Astrocyte (in vitro differentiated cells and primary cell): Measurements from ENCODE around the gene SPTBN5. TPM values are rescaled to one million over a fixed set of nuclear protein-coding genes. Genes with fewer than 3 reads are reported as not detected.

Source experiments
- DNase-seq: peaks from one replicate; pipeline ENCODE4 v3.0.0-alpha.2; 2010; ENCODE audit warnings: low read depth
- FAIRE-seq: peaks from 2 replicates; lab custom pipeline; 2011; peaks lifted over from hg19 to GRCh38; lab: Jason Lieb, UNC
- H2AFZ ChIP-seq: 2 replicates; pipeline ENCODE4 v1.6.0; 2012; ENCODE audit warnings: low read depth, low read length, inconsistent platforms
- H3K27ac ChIP-seq: 2 replicates; pipeline ENCODE4 v1.5.1; 2011; ENCODE audit warnings: low read depth, low read length, inconsistent platforms
- H3K27me3 ChIP-seq: 2 replicates; pipeline ENCODE4 v1.6.0; 2011; ENCODE audit warnings: low read length, inconsistent platforms; ENCODE audit not compliant: insufficient read depth
- H3K36me3 ChIP-seq: 2 replicates; pipeline ENCODE4 v1.5.1; 2011; ENCODE audit warnings: low read length, inconsistent platforms; ENCODE audit not compliant: insufficient read depth
- H3K4me1 ChIP-seq: 2 replicates; pipeline ENCODE4 v1.5.1; 2011; ENCODE audit warnings: low read length, inconsistent platforms; ENCODE audit not compliant: insufficient read depth
- H3K4me2 ChIP-seq: 2 replicates; pipeline ENCODE4 v1.6.0; 2012; ENCODE audit warnings: low read length, inconsistent platforms
- H3K4me3 ChIP-seq: 2 replicates; pipeline ENCODE4 v1.5.1; 2011; ENCODE audit warnings: low read depth, mild to moderate bottlenecking, low read length, inconsistent platforms; ENCODE audit not compliant: insufficient read depth
- H3K79me2 ChIP-seq: 2 replicates; pipeline ENCODE4 v1.6.0; 2012; ENCODE audit warnings: mild to moderate bottlenecking, low read length, inconsistent platforms; ENCODE audit not compliant: insufficient read depth
- H3K9ac ChIP-seq: 2 replicates; pipeline ENCODE4 v1.6.0; 2012; ENCODE audit warnings: mild to moderate bottlenecking, low read length, inconsistent platforms
- H3K9me3 ChIP-seq: 2 replicates; pipeline ENCODE4 v1.5.1; 2012; ENCODE audit warnings: low read depth, mild to moderate bottlenecking, low read length, inconsistent platforms; ENCODE audit not compliant: insufficient read depth
- H4K20me1 ChIP-seq: 2 replicates; pipeline ENCODE4 v1.6.0; 2012; ENCODE audit warnings: low read length, inconsistent platforms; ENCODE audit not compliant: insufficient read depth
- H3K27ac Mint-ChIP-seq: one replicate; pipeline ENCODE4 v1.8.0; 2021; ENCODE audit warnings: mild to moderate bottlenecking, mixed read lengths; ENCODE audit not compliant: unreplicated experiment
- H3K27me3 Mint-ChIP-seq: one replicate; pipeline ENCODE4 v1.8.0; 2021; ENCODE audit warnings: low read depth, mixed read lengths; ENCODE audit not compliant: unreplicated experiment
- H3K36me3 Mint-ChIP-seq: one replicate; pipeline ENCODE4 v1.8.0; 2021; ENCODE audit warnings: low read depth, mixed read lengths; ENCODE audit not compliant: unreplicated experiment
- H3K4me1 Mint-ChIP-seq: one replicate; pipeline ENCODE4 v1.8.0; 2021; ENCODE audit warnings: low read depth, mixed read lengths; ENCODE audit not compliant: unreplicated experiment
- H3K4me3 Mint-ChIP-seq: one replicate; pipeline ENCODE4 v1.8.0; 2021; ENCODE audit warnings: mild to moderate bottlenecking, moderate library complexity, mixed read lengths; ENCODE audit not compliant: unreplicated experiment
- H3K9me3 Mint-ChIP-seq: one replicate; pipeline ENCODE4 v1.8.0; 2021; ENCODE audit warnings: mild to moderate bottlenecking, mixed read lengths; ENCODE audit not compliant: unreplicated experiment
- CTCF ChIP-seq: IDR thresholded peaks from 2 replicates; pipeline ENCODE4 v1.5.1; 2011; ENCODE audit warnings: low read depth, mild to moderate bottlenecking, inconsistent platforms, low read length, moderate library complexity; ENCODE audit not compliant: insufficient read depth
- EZH2 ChIP-seq: IDR thresholded peaks from 2 replicates; pipeline ENCODE4 v1.6.1; 2012; ENCODE audit warnings: mild to moderate bottlenecking, low read length, inconsistent platforms; ENCODE audit not compliant: insufficient read depth
- total RNA-seq: library from RNA; stranded (reverse); gene quantifications from 2 replicates; pipeline ENCODE4 v1.2.1, GENCODE V29; 2021

Gene SPTBN5
- total RNA-seq, 1 donor from 2014 or later, result 5.3 TPM

- no peak overlapping the region for H2AFZ ChIP-seq
- peaks cover 43% of the 10 kb centered on the region for H3K4me1 Mint-ChIP-seq
- H3K9me3 ChIP-seq, result no peaks in the 10 kb centered on the region
- H3K27ac Mint-ChIP-seq, result no peak overlapping the region
- no peak overlapping the region for H3K4me3 Mint-ChIP-seq
- no peak for DNase-seq
- peaks cover 29% of the 10 kb centered on the region for H4K20me1 ChIP-seq
- H3K27me3 ChIP-seq, result no peaks in the 10 kb centered on the region
- peaks cover 7% of the 10 kb centered on the region for H3K36me3 ChIP-seq
- H3K27me3 Mint-ChIP-seq, result no peaks in the 10 kb centered on the region
- no peaks in the 10 kb centered on the region for H3K9me3 Mint-ChIP-seq
- H3K36me3 Mint-ChIP-seq, result peaks cover 11% of the 10 kb centered on the region
- no peak for FAIRE-seq
- peak overlapping the region; percentile 23 for H3K9ac ChIP-seq
- peaks cover 37% of the 10 kb centered on the region for H3K4me1 ChIP-seq
- H3K27ac ChIP-seq, result no peak overlapping the region
- H3K4me3 ChIP-seq, result no peak overlapping the region
- no peak for TF ChIP-seq EZH2
- no peak for TF ChIP-seq CTCF
- H3K79me2 ChIP-seq, result peaks cover 15% of the 10 kb centered on the region
- no peak overlapping the region for H3K4me2 ChIP-seq
Measured at GRCh38 chr15:41928637-41929620, 35.1 kb upstream of the SPTBN5 start.

GRCh38 chr15:41928100-41928499, 34.2 kb upstream of the SPTBN5 start:
- no peaks in the 10 kb centered on the region for H3K9me3 Mint-ChIP-seq
- H3K4me1 Mint-ChIP-seq, result peaks cover 38% of the 10 kb centered on the region
- no peaks in the 10 kb centered on the region for H3K27me3 Mint-ChIP-seq
- Histone ChIP-seq H3K36me3 (peaks cover 8% of the 10 kb centered on the region), H3K27ac (no peak overlapping the region), H3K4me2 (no peak overlapping the region), H3K9me3 (no peaks in the 10 kb centered on the region), H2AFZ (no peak overlapping the region), H3K79me2 (peaks cover 9% of the 10 kb centered on the region), H3K9ac (no peak overlapping the region), H3K4me3 (no peak overlapping the region), H3K4me1 (peaks cover 35% of the 10 kb centered on the region), H3K27me3 (no peaks in the 10 kb centered on the region), H4K20me1 (peaks cover 36% of the 10 kb centered on the region)
- no peak overlapping the region for H3K4me3 Mint-ChIP-seq
- H3K36me3 Mint-ChIP-seq, result peaks cover 18% of the 10 kb centered on the region
- DNase-seq (no peak), FAIRE-seq (no peak)
- H3K27ac Mint-ChIP-seq, result no peak overlapping the region
- TF ChIP-seq CTCF (no peak), EZH2 (no peak)

GRCh38 chr15:41927536-41927935, 33.7 kb upstream of the SPTBN5 start:
- Histone ChIP-seq H3K9ac (no peak overlapping the region), H4K20me1 (peaks cover 41% of the 10 kb centered on the region), H3K79me2 (peaks cover 11% of the 10 kb centered on the region), H3K4me3 (no peak overlapping the region), H3K27me3 (no peaks in the 10 kb centered on the region), H3K9me3 (no peaks in the 10 kb centered on the region), H3K4me1 (peaks cover 31% of the 10 kb centered on the region), H3K27ac (no peak overlapping the region), H2AFZ (no peak overlapping the region), H3K36me3 (peaks cover 8% of the 10 kb centered on the region), H3K4me2 (no peak overlapping the region)
- peaks cover 34% of the 10 kb centered on the region for H3K4me1 Mint-ChIP-seq
- DNase-seq (no peak), FAIRE-seq (no peak)
- no peaks in the 10 kb centered on the region for H3K27me3 Mint-ChIP-seq
- peaks cover 20% of the 10 kb centered on the region for H3K36me3 Mint-ChIP-seq
- H3K27ac Mint-ChIP-seq, result no peak overlapping the region
- TF ChIP-seq CTCF, result no peak
- TF ChIP-seq EZH2, result no peak
- H3K4me3 Mint-ChIP-seq, result no peak overlapping the region
- H3K9me3 Mint-ChIP-seq, result no peaks in the 10 kb centered on the region
